HUDEP-2 (cell line): ENCODE measurements around the gene ROBO2.

ENCODE experiments used
- DNase-seq, 76 experiments: peaks; one replicate each; lab custom pipeline; 2025; ENCODE audit not compliant: unreplicated experiment in 76 of 76; lab: John Stamatoyannopoulos, UW

ROBO2 gene

DNA sequence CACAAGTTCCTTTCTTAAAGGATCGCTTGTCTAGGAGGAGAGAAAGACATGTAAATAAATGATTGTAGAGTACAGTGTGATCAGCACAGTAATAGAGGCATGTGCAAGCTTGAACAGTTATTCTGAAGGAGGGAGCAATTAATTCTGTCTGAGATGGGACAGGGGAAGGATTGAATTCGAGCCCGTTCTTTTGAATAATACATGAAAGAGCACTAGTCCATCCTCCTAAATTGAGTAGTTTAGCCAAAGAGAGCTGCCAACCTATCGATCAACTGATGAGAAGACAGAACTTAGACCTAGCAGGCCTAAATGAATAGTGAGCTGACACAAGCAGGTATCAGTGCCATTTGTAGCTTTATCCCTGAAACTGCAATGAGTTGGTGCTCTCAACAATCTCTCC, 142.4 kb downstream of the ROBO2 start:
- no peak for DNase-seq

DNA sequence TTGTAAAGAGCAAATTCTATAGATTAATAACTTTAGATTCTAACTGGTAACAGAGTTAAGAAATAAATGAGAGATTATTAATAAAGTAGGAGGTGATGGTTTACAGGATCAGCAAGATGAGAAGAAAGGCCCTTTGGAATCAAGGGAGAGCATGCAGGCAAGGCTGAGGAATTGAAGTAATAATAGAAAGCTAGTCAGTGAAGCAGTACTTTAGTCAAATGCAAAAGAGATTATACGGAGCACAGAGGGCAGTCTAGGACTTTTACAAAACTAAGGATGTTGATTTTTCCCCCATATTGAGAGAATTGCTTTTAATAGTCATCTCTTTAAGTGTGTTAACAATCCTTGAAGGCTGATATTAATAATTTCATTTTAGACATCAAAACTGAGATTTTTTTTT, 146.4 kb downstream of the ROBO2 start:
- DNase-seq: no peak

DNA sequence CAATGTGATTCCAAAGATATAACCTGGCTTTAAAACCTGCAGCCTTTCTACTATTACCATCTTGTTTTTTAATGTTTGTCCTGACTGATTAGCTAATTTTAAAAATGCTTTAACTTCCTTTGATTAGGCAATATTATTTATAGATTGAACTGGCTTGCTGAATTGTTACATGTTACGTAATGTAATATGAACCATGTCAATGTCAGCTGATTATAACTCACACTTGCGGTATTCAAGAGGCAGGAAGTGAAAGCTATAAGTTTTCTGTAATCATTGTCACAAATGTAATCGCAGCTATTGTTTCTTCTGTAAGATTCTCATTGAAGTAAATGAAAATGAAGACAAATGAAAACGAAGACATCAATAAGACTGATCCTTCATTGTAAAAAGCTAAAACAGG, 146.8 kb downstream of the ROBO2 start:
- peak in 1 of 76 experiments; percentile 30 for DNase-seq

DNA sequence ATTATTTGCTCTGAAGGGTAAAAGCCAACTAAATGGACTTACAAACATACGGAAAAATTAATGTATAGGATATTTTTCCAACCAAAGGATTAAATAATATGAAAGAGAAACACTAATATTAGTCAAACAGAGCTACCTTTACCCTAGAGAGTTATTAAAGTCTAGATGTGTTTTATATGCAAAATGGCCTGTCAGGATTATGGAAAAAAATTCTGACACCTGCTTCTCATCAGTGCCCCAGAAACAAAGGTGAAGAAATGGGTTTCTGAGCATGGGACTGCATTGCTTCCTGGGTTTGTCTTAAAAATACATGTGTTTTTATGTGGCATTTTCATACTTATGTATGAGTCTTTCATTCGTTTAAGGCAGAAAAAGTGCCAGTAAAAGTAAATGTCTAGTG, 148.3 kb downstream of the ROBO2 start:
- no peak for DNase-seq

DNA sequence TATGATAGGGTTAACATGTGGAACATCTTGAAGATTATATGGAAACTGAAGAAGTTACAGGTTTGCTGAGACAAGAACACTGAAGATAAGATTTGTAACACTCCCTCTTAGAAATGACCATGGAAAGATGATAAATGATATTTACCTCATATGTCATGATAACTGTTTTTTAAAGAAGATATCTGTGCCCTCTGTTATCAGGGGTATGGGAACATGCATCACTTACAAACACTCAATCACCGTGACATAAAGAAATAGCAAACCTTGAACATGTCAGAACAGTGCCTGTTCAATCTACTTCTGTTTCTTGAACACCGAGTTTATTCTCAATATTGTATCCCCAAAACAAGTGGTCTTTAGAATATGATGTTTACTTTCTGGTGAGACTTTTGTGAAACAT, 149.4 kb downstream of the ROBO2 start:
- DNase-seq: no peak

DNA sequence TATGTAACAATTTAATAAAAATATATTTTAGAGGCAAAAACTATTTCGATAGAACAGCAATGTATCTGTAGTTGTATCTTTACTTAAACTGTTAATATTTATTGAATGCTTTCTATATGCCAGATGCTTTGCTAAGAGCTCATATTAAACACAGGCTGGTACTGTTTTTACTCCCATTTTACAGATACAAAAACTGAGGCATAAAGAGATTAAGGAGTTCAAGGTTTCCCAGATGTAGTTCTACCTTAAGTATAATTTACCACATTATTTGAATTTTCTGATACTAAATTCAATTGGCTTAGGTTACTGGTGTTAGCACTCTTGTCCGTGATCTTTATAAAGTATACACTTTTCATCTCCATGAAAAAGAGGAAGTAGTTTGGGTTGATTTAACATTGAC, 149.8 kb downstream of the ROBO2 start:
- DNase-seq: no peak

DNA sequence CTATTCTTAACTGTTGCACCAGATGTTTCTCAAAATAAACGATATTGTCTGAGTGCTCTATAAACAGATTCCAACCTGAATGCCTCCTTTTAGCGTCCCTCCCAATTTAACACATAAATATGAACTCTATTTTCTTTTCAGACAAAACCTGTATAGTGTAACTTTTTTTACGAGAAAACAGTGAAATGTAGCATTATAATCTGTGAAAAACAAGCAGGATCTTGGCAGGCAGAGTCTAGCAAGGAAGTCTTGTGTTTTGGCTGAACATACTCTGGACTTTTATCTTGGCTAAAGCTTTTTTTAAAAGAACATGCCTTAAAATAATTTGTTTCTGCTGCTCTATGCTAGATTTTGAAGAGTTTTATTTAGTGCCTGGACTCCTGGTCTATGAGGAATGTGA, 150.5 kb downstream of the ROBO2 start:
- DNase-seq: no peak

DNA sequence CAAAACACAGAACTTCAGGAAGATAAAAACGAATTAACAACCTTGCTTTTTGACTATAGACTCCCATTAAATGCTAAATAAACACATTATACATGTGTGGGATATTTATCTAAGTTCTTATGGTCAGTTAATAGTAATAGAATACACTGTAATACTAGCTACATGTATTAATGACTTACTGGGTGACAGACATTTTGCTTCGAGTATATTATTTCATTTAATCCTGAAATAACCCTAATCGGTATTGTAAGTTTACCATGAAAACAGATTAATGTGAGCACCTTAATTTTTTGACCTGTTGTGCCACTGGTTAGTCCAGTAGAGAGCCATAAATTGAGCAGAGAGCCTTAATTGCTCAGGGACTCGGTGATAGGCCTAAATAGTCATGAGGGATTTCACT, 151.1 kb downstream of the ROBO2 start:
- DNase-seq: no peak

DNA sequence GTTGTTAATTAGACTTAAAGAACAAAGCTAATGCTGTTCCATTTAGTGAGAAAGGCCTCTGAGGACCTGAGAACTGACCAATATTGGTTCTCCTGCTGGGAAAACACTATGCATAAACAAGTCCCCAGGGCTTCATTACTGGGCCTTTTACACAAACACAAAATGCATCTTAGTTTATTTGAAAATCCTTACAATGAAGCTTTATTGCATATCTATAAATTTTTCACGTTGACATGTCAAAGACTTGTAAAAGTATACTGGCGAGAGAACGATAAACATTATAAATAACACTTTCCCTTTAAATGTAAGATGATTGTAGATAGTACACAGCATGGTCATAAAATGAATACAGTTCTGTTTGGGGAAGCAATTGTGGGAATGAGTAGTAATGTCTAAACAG, 151.7 kb downstream of the ROBO2 start:
- DNase-seq: no peak

DNA sequence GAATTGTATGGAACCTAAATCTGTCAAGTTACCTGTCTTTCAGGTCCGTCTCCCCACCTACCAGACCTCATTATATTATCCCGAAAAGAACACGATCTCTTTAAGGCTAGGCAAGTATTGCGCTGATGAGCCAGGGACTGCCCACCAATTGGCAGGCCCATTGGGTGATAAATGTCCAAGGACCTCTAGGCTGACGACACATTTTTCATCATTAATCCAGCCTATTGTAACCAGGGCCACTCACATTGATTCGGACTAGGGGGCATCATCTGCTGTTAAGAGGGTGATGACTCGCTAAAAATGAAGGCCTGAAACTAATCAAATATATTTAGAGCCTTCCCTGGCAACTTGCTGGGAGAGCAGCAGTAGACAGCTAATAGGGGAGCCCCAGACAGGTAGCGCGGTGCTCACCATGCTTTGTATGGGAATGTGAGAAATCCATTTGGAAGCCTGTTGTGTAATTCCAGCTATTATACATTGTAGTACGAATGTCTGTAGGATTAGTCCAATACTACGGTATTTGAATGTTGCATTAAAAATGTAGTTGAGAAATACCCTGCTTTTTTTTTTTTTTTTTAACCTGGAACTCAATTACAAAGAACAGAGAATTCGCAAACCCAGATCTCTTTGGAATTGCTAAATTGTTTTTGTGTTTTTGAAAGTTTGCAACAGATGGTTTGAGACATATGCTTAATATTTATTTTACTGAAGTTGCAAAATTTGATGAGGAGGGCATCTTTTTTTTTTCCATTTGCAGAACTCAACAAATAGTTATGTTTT, 156.1 kb downstream of the ROBO2 start:
- no peak for DNase-seq

DNA sequence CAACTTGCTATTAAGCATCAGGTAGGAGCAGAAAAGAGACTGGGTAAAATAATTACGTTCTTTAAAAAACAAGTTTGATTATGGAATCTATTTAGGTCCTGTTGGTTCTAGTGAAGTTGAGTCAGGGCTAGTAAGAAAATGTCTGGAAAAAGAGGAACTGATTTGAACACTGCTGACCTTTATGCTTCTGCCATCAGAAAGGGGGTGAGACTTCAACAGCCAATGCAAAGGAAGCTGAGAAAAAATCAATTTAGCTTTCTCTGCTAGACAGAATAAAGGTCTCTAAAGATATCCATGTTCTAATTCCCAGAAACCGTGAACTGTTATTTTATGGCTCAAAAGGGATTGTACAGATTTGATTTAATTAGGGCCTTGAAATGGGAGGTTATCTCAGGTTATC, 157.5 kb downstream of the ROBO2 start:
- no peak for DNase-seq

DNA sequence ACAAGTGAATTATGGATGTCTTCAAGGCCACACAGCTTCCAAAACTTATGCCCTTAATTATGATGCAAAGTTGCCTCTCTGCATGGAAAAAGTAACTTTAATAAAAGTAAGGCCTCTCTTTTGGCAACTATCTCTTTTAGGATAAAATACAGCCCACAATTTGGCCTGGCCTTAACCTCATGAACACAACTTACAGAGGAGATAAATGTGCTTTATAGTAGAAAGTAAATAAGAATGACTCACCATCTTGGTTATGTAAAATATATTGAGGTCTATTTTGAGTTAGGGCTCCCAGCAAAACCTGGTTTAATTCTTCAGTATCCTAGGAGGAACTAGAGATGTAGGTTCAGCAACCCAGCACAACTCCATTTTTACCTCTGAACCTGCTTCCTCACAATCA, 164.0 kb downstream of the ROBO2 start:
- no peak for DNase-seq

DNA sequence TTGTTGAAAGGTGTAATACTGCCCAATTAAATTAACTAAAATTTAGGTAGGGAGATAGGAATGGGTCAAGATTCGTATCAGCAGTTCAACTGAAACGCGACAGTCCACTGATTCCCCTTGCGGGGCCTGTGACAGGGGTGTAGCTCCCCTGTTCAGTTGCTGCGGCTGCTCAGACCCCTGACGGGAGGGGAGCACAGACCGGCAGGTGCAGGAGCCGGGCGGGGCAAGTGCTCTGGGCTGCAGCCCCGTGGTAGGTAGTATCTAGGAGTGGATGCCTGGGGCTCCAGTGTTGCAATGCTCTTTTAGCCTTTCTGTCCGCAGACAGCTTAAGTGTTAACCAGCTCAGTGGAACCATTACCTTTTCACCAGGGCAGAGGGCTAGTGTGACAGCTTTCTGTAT, 164.9 kb downstream of the ROBO2 start:
- no peak for DNase-seq

DNA sequence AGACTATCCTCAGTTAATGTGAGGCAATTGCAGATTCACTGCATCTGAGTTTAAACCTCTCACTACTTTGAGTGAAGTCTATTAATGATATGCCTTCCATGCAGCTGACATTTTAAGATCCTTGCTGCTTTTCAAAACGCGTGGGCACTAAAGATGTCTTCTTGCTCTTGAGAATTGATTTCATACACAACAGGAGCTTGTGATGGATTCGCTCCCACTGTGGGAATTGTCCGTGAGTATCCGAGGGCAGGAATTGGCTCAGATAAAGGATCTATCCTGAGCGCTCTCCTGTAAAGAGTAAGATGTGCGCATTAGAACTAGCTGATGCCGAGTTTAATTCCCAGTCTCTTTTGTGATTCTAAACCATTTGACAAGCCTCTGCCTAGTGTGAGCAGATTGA, 167.9 kb downstream of the ROBO2 start:
- DNase-seq: no peak

DNA sequence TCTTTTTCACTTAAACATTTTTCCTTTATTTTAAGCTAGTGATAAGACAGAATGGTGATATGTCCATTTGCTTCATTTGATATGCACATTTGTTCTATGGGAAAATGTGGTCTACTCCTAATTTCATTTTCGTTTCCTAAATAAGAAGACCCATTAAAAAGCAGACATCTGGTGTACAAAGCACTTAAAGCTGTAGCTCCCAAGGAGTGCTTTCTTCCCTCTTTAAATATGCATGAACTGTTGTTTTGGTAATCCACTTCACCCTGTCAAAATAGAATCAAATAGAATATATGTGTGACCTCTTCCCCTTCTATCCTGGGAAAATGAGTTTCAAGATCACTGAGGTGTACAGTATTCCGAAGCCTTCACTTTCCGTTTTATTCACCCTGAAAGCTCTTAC, 182.8 kb downstream of the ROBO2 start:
- DNase-seq: no peak

DNA sequence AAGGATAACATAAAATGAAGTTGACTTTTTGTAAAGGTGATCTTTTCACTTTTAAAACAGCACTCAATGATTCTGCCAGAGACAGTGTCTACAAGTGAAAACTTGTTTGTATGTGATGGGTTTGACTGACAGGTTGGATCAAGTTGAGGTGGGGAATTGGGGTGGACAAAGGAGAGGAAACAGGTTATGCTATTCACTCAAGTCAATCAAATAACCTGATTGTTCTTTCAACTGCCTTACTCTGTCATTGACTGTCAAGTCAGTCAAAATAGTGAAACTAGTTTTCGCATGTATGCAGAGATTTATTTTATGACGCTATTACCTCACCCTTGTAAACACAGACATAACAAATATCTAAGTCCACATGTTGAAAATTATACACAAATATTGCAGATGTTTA, 187.7 kb downstream of the ROBO2 start:
- no peak for DNase-seq

DNA sequence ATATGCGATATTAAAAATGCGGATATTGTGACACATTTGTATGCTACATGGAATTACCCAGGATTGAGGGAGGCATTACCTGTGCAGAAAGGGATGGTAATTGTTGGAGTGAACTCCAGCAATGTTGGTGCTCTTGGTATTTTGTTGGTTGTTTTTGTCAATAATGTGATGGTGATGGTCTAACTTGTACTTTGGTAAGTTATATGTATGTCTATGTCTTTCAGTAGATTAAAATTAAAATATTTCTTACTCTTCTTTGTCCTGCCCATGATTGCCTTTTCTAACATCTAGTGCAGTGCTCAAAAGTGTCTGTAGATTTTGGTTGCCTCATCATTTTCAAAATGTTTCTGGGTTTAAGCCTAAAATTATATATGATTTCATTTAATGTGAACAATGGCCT, 192.7 kb downstream of the ROBO2 start:
- no peak for DNase-seq

DNA sequence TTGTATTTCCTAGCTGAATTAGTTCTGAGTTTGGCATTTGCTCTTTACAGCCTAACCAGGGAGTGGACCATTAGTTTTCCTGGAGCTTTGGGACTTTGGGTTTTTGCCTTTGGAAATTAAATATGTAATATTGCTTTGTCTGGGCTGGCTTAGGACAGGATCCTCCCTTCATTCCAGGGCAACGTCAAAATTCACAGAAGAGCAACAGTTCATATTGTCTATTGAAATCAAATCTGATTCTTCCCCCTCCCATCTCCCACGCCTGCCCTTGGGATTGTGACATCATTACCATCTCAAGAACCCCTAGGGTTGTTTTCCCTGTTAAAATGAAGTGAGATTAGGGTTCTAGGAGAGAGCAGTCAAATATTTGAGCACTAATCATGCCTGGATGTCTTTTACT, 194.1 kb downstream of the ROBO2 start:
- no peak for DNase-seq

DNA sequence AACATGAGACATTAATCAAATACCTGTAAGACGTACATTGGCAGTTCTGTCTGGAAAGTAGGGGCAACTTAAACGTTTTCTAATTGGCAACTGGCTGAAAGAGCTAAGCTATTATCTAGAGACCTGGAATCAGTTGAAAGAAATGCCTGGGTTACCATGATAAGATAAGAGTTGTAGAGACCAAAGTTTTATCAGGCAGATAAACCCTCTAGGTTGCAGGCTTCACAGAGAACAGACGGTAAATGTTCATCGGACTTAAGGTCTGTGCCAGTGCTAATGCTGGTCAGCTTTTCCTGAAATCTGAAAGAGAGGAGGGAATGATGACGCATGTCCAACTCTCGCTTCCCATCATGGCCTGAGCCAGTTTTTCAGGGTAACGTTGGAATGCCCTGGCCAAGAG, 196.2 kb downstream of the ROBO2 start:
- DNase-seq: peak in 14 of 76 experiments; percentile 31 to 88 (median 70)

DNA sequence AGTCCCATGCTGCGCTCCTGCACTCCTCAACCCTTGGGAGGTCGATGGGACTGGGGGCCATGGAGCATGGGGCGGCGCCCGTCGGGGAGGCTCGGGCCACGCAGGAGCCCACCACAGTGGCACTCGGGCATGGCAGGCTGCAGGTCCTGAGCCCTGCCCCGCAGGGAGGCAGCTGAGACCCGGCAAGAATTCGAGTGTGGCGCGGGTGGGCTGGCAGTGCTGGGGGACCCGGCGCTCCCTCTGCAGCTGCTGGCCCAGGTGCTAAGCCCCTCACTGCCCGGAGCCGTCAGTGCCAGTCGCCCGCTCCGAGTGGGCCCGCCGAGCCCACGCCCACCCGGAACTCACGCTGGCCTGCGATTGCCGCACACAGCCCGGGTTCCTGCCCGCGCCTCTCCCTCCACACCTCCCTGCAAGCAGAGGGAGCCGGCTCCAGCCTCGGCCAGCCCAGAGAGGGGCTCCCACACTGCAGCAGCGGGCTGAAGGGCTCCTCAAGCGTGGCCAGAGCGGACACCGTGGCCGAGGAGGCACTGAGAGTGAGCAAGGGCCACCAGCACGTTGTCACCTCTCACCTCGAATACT, 200.3 kb downstream of the ROBO2 start:
- DNase-seq: no peak

DNA sequence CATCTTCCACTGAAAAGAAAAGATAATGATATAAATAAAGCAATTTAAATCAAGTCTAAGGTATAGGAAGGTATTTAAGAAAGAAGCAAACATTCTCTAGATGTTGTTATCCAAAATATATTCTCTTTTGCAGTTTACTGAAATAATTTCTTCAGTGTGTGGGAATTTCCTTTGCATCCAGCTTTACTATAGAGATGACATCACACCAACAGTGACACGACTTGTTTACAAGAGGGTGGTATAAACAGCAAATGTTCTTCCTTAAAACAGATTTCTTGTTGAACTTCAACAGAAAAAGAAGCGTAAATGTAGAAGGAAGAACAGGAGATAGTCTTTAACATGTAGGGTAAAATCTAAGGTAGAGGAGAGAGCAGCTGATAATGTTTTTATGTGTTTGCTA, 202.5 kb downstream of the ROBO2 start:
- DNase-seq: no peak

DNA sequence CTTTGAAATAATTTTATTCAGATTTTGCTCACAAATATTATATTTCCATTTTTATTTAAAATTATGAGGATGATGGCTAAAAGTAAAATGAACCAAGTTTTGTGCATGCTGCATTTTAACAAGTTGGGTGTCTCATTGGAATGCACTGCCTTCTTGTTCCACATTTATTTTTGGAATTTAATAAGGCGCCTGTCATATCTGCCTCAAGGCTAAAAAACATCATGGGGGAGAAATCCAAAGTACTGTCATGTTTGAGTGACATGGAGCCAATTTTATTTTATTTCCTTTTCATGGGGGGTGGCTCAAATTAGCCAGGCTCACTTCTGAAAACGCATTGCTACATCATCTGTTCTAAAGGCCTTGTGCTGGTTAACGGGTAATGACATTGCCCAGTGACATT, 205.1 kb downstream of the ROBO2 start:
- DNase-seq: no peak

DNA sequence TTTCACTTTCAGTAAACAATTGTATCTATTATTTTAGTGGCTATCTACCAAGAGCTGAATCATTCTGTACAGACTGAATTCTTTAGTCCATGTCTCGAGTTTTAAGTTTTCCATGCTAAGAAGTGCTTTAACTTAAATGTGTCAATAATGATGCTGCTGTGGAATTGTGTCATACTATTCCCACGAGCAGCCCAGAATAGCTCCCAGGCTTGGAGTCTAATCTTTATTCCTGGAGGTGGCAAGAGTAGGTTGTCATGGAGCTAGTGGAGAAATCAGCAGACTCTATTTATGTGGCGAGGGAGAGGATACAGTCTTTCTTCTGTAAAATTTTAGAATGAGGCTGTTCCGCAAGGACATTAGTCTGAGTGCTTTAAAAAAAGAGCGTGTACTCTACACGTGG, 207.2 kb downstream of the ROBO2 start:
- no peak for DNase-seq
